HEK293 (cell line): ENCODE data around the gene MUC13.

Experiments used
- ZFP3 ChIP-seq: fragments of 450-650 bp; formaldehyde crosslinking; IDR thresholded peaks from 2 replicates; pipeline ENCODE4 v1.5.1; 2016; ENCODE audit warnings: low read depth, missing biosample characterization, missing genetic modification characterization
- TF ChIP-seq, protein P1 (sequence below): fragments of 450-650 bp; formaldehyde crosslinking; IDR thresholded peaks from 2 replicates; pipeline ENCODE4 v1.5.1; 2016; ENCODE audit warnings: missing biosample characterization, missing genetic modification characterization

DNA sequence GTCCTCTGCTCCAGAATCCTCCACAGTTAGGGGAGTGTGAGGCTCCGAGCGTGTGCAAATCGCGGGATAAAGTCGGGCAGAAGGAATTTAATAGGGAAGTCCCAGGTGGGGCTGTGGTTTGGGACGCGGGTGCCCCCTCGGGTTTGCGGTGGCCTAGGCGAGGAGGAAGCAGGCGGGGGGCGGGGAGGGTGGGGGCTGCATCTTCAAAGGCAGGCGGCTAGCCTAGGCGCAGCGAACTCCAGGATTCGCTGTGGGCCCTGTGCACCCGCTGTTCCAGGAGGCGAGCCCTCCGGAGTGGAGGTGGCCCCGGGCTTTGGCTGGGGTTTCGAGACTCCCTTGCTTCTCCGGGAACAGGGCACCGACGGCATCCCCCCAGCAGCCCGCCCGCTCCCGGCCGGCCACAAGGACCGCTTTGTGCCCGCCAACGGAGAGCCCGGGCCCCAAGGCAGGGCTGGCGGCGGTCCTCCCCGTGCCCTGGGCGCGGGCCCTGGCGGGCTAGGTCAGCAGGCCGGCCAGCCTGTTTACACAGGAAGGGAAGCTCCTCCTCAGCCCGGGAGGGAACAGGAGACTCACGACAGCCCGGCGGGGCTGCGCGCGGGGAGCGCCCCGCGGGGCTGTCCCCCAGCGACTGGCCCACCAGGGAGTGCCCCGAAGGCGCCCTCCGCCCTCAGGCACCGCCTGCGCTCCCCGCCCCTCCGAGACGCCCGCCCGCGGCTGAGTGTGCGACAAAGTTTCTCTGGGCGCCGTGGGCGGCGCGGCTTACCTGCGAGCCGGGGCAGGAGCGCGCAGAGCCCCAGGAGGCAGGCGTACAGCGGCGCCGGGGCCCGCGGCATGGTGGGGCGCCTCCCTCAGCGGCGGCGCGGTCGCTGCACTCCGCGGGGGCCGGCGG lies 48.1 kb downstream of the MUC13 start:
- TF ChIP-seq, protein P1, sequence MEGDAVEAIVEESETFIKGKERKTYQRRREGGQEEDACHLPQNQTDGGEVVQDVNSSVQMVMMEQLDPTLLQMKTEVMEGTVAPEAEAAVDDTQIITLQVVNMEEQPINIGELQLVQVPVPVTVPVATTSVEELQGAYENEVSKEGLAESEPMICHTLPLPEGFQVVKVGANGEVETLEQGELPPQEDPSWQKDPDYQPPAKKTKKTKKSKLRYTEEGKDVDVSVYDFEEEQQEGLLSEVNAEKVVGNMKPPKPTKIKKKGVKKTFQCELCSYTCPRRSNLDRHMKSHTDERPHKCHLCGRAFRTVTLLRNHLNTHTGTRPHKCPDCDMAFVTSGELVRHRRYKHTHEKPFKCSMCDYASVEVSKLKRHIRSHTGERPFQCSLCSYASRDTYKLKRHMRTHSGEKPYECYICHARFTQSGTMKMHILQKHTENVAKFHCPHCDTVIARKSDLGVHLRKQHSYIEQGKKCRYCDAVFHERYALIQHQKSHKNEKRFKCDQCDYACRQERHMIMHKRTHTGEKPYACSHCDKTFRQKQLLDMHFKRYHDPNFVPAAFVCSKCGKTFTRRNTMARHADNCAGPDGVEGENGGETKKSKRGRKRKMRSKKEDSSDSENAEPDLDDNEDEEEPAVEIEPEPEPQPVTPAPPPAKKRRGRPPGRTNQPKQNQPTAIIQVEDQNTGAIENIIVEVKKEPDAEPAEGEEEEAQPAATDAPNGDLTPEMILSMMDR: no peak
- no peak for TF ChIP-seq ZFP3 (tag by site-specific recombination)
